Prostate gland (tissue), 2 donors: Measurements from ENCODE around the gene XPA.

Experiments
- CTCF ChIP-seq, 4 experiments: fragments of 200-600 bp in 2 of 4; fragments of 450-650 bp in 2 of 4; sonication (generic) in 2 of 4; IDR thresholded peaks; 1 replicate in 3 of 4; 2 replicates in 1 of 4; pipeline ENCODE4 v1.5.1; 2016 to 2019; ENCODE audit warnings: antibody characterized with exemption in 4 of 4, mild to moderate bottlenecking in 2 of 4, moderate library complexity in 2 of 4
- POLR2AphosphoS5 ChIP-seq: sonication (generic); formaldehyde crosslinking; IDR thresholded peaks from one replicate; pipeline ENCODE4 v1.6.1; 2017; ENCODE audit warnings: antibody characterized with exemption

DNA sequence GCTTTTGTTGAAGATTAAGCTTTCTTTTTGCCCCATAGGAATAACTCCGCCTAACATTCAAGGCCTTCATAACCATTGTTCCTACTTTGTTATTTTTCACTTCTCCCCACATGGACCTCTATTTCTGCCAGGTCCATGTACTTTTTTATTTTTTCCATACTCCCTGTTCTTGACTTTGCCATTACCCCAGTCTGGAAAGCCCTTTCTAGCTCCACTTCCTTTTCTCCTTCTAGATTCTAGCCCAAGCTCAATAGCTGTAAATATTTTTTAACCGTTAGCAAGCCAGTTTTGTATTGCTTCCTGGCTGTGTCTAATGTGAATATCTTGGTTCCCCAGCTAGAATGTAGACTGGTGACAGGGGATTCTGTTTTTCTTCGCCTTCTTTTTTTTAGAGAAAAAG is 37.4 kb downstream of the XPA start:
- no peak for TF ChIP-seq CTCF (IDR thresholded peaks at IDR 0.05)
- TF ChIP-seq POLR2AphosphoS5: no peak
